HG02970 (cell line): ENCODE results near the gene TSEN2.
A peak's percentile ranks its signal among the peaks of the same experiment; 100 is the strongest.
"Not testable (repeated sequence)": the region's sequence is repeated elsewhere in the genome, so short reads cannot be mapped to it uniquely, and the experiment has no call there.

Source experiments
- ATAC-seq: cut with Tn5 transposase; IDR thresholded peaks from one replicate; pipeline ENCODE4 v1.9.1; 2021; ENCODE audit warnings: mild to moderate bottlenecking, moderate library complexity, moderate number of reproducible peaks; ENCODE audit not compliant: unreplicated experiment, low FRiP score

TSEN2 gene

DNA sequence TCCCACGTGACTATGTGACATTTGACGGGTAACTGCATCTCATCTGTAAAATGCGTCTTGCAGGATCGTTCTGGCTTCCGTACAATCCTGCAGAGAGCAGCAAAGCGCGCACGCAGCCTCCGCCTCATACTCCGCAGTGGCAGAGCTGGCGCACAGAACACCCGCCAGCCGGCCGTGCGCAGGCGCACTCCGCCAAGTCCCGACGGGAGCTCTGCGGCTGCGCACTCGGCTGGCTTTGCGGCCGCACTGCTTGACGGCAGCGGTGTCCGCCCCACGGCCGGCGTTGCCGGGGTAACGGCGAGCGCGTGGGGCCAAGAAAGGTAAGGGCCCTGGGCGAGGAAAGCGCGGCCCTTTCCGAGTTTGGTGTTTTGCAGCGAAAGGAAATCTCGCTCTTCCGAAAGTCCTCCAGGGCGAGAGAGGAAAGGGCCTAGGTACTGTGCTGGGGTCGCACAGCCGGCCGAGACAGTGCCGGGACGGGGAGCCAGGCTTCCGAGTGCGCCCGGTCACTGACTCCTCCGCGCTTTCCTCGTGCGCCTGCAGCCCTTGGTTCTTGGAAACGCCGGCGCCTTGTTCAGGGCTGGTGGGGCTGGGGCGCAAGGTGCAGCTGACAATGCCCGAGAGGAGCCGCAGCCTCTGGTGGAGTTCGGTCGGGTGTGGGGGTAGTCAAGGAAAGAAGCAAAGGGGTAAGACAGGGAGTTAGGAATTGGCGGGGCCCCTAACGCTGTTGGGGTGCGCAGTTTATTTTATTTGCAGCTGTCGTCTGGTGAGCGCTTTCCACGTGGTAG lies at the start of gene TSEN2:
Gene TSEN2 (plus strand): TSS at position 283 of the 785 bp plus-strand sequence. CDS start 5,321 bp downstream, outside the sequence.
- ATAC-seq = peak; percentile 92

DNA sequence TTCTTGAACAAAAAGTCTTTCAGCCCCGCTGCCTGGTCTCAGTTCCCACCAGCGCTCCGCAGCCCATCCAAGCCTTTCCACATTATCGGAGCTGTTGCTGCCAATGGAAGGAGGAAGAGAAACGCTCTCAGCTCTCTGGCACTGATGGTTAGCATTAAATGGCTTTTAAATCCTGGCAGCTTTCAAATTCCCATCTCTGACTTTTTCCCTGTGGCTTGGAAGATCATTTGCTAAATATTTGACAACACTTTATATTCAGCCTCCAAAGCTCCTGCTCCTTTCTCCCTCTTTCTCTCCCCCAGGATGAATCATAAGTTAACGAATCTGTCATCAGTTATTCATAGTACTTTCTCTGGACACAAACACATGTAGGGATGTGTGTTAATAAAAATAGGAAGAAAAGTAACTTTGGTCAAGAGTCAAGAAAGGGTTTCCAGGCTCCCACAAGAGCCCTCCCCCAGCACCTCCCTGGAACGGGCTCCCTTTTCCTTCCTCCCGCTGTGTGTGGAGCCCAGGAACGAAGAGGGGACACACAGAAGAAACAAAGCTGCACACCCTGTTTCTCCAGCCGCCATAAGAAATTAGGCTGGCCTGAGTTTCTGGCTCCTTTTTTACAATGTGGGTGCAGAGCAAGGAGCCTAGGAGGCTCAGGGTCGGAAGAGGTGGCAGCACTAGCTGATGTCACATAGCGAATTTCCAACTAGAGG lies 47.6 kb upstream of the TSEN2 start:
- no peak for ATAC-seq

GRCh38 chr3:12437221-12437605 lies 47.1 kb upstream of the TSEN2 start:
- ATAC-seq = no peak

- ATAC-seq = no peak
Observed at GRCh38 chr3:12437861-12438260, 46.4 kb upstream of the TSEN2 start.

DNA sequence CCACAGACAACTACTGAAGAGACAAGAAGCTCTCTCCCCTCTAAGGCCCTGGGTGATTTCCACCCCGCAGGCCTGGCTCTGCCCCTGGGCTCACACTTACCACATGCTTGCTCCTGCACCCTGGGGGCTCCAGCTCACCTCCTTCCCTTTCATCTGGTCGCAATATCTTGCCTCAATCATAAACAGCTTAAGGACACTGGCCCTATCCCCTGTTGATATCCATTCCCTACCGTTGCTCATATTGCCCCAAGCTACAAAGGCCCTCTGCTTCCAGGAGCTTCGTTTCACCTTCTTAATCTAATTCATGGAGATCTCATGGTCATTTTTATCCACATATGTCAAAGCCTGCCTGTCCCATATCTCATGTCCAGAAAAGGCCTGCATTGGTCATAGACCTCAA lies 46.0 kb upstream of the TSEN2 start:
- ATAC-seq = no peak

DNA sequence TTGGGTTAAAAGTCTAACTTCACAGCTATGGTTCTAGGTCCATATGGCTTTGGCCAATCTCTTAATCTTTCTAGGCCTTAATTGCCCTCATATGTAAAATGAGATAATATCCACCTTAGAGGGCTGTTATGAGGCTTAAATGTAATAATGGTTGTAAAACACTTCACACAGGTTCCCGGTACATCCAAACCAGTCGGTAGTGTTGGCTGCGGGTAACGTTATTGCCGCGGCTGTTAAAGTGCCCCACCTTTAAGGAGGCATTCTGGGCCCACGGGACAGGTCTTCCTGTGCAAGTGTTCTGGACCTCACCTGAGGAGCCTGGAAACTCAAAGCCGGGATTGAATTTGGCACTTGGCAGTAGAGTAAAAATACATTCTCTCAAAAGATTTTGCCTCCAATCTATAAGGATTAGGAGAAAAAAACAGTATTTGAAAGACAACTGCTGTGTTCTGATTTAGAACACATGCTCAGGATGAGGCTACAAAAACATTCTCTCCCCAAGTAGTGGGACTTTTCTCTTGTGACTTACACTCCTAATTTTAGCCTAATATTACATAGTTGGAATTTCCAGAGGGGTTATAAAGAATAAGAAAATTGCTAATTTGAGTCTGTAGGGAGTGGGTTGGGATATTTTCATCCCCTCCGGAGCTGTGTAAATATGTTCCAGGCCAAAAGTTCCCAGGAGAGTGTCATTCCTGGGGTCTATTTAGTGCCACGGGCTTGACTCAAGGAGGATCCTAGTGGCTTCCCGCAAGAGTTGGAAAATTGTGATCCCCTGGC lies 44.9 kb upstream of the TSEN2 start:
- ATAC-seq = no peak

DNA sequence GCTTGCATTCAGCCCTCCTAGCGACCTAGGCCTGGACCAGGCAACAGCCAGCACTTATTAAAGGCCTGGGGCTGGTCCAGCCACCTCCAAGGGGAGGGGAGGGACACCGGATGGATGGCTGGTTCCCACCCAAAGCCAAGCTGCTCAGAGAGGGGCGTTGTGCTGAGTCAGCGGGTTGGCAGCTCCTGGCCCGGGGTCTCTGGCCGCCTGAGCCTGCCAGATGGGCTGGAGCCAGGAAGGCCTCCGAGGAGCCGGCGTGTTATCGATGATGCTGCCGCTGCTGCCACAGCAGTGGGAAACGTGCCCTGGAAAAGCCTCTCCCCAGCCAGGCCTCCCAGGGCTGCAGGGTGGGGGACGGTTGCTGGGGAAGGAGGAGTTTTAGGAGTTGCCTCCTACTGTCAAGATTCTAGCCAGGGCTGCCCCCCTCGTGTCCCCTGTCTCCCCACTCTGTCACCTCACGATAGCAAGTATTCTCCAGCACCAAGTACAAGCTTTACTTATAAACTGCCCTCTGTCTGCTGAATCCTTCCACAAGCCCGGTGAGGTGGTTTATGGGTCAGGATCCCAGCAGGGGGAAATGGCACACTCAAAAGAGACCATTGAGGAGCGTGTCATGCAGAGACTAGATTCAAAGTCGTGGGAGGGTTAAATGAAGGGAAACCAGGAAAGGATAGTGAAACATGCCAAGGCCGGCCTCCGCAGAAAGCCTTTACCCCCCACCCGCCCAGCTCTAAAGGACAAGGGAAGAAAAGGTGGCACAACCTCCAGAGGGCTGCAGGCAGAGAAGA lies 43.2 kb upstream of the TSEN2 start:
- ATAC-seq = no peak

DNA sequence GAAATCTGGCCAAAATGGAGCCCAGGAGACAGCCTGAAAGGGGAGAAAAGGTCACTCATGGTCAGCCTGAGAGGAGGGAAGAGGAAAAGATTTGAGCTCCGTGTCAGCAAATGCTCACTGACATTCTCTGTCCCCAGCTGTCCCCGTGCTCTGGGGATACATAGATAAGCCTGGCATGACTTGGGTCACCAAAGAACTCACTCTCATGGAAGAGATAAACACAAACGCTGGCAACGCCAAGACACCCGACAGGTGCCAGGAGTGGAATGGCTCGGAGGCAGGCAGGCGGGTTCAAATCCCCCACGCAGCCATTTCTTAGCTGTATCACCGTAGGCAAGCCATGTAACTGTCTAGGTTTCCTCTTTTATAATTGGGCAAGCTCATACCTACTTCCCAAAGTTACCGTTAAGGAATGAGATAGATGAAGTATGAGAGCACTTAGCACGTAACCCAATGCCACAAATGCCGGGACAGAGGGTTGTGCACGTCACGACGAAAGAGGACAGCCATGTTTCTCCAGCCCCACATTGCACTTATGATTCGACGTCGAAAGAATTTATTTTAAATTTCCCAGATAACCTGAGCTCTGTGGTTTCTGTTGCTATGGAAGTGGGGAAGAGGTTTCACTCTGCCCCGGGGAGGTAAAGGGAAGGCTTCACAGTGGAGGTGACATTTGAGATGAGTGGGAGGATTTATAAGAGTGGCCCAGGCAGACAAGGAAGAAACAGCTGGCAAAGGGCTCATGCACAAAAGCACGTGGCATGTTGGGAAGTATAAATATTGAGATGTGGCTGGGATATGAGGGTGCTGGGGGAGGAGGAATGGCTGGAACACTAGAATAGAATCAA lies 41.4 kb upstream of the TSEN2 start:
- ATAC-seq = no peak

GRCh38 chr3:12443781-12444522 lies 40.3 kb upstream of the TSEN2 start:
- no peak for ATAC-seq

DNA sequence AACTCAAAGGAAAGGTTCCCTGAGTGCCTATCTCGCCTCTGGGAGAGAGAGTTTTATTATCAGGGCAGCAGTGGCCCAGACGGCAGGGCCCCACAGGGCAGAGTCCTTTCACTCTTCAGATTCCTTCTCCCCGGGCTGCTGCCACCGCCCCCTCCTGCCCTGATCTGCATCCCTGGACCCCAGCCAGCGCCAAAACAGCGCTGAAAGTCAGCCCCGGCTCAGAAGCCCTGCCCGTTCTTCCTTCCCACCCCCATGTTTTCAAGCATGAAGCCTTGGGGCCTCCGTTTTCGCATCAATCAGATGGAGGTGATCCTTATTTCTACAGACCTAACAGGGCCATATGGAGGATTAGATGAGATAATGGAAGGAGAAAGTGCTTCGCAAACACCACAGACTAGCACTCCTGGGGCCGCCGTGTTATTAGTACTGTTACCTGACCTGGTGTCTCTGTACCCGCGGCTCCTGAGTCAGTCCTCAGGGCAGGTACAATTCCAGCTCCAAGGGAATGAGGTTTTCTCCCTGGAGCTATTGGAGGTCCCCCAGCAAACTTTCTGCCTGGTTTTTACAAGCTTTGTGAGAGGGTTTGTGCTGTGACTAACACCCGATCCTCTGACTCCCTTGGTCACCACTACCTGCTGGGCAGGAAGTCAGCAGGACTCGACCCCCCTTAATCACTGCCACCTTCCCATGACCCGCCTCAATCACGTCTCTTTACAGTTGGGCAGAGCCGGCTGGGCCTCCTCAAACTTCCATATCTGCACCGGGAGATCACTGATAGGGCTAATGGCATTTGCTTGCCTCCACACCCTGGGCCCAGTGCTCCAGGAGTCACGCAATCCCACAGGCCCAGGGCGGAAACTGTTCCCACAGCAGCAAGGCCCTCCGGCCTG lies 39.5 kb upstream of the TSEN2 start:
- no peak for ATAC-seq

DNA sequence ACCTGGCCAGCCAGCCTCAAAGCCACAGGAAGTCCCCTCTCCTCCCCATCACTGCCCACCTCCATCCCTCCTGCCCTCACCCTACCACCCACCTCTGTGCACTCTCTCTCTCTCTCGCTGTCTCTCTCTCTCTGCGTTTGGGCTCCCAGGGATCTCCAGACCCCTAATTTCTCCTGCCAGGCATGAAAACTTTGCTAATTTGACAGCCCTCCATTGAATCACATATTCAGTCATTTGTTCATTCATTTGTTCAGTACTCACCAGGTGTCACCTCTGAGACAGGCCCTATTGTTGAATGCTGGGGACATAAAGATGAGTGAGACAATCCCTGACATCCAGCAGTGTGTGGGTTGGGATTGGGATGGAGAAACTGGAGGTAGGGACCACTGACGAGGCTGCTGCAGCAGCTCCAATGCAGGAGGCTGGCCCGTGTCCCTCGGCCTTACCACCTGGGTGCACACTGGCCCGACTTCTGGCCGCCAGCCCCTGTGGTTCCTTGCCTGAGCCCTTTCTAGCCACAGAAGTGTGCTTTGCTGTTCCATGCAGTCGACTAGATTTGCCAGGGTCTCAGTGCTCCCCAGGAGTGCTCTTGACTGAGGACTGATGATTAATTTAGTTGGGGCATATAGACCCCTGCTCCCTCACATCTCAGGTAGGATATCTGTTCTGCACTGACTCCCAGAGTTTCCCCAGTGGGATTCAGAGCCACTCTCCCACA lies 38.6 kb upstream of the TSEN2 start:
- no peak for ATAC-seq

DNA sequence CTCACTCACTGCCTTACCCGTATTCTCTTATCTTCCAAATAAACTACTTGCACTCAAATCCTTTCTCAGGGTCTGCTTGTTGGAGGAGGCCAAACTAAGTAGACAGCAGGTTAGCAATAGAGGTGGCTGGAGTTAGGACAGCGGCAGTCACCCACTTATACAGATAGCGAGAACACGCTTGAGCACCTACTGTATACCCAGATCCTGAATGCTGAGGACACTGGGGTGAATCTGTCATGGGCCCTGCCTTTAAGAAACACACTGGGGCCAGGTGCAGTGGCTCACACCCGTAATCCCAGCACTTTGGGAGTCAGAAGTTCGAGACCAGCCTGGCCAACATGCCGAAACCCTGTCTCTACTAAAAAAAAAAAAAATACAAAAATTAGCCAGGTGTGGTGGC lies 38.0 kb upstream of the TSEN2 start:
- no peak for ATAC-seq

- no peak for ATAC-seq
Observed at GRCh38 chr3:12447075-12447474, 37.2 kb upstream of the TSEN2 start.

GRCh38 chr3:12448404-12449202 lies 35.7 kb upstream of the TSEN2 start:
- ATAC-seq = not testable (repeated sequence)

DNA sequence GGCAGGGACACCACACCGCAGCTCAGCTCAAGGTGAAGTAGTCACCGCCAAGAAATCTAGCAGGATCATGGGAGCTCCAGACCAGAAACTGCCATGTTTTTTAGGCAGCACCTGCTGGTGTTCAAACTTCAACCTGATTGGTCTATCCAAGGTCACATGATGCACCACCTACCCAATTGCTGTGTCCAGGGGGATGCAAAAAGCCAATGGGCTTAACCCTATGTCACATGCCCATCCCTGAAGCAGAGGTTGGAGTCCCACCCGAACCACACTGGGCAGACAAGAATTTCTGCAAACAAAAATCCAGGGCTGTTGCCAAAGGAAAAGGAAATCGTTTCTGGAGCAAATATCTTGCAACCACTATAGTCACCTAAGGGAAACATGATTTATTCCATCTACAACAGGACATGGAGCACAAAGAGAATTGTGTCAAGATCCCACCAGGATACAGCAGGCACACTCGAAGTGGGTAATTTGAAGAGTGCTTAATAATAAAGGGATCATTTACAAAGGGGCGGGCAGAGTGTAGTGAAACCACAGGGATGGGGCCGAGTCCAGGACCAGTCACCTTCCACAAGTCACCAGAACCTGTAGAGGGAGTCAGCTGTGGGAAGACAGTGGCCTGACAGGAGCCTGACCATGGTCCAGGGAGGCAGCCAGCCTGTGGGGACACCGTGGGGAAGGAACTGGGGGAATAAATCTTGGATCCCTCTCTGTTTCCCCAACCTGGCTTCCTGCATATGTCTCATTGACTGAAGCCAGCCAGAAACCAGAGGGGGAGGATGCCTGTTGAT lies 34.2 kb upstream of the TSEN2 start:
- no peak for ATAC-seq

DNA sequence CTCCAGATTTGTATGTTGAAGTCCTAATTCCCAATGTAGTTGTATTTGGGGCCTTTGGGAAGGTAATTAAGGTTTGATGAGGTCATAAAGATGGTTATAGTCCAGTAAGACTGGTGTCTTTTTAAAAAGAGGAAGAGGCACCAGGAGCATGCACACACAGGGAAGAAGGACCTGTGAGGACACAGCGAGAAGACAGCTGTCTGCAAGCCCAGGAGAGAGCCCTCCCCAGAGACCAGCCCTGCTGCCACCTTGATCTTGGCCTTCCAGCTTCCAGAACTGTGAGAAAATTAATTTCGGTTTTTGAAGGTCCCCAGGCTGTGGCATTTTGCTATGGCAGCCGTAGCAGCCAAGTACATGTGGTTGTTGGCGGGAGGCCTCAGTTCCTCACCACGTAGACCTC lies 32.8 kb upstream of the TSEN2 start:
- no peak for ATAC-seq
